Panc1 (cell line): ENCODE measurements around the gene KIF26B. TPM values are rescaled to one million over a fixed set of nuclear protein-coding genes. Genes with fewer than 3 reads are reported as not detected.

ENCODE experiments used
- ATAC-seq: fragments of 200-7000 bp; cut with Tn5 transposase; 2 replicates; pipeline ENCODE4 v1.9.1; 2020; ENCODE audit warnings: mild to moderate bottlenecking, moderate library complexity
- BruUV-seq: library from RNA; stranded (reverse); fragments of 400-500 nt; replicated peaks from 2 replicates; lab custom pipeline; 2021; lab: Mats Ljungman, UMichigan
- CTCF ChIA-PET: fragments of 300-600 bp; sonication (Branson Sonifier 250); formaldehyde crosslinking; loops from one replicate; lab custom pipeline; 2022; ENCODE audit warnings: antibody characterized with exemption; lab: Charles Lee
- POLR2A ChIA-PET: fragments of 300-600 bp; sonication (Branson Sonifier 250); formaldehyde crosslinking; loops from one replicate; lab custom pipeline; 2022; ENCODE audit warnings: antibody characterized with exemption; lab: Charles Lee
- DNase-seq: peaks from one replicate; pipeline ENCODE4 v3.0.0-alpha.2; 2010; ENCODE audit warnings: low read depth, low spot score
- H3K27ac ChIP-seq: 2 replicates; pipeline ENCODE4 v1.5.1; 2011; ENCODE audit warnings: mild to moderate bottlenecking, low read length, inconsistent platforms
- H3K27me3 ChIP-seq: fragments of 200-500 bp; sonication (Bioruptor generic); 2 replicates; pipeline ENCODE4 v1.6.0; 2014; ENCODE audit warnings: low read length, inconsistent platforms; ENCODE audit not compliant: control insufficient read depth, insufficient read depth
- H3K36me3 ChIP-seq: fragments of 200-500 bp; sonication (Bioruptor generic); 2 replicates; pipeline ENCODE4 v1.5.1; 2014; ENCODE audit warnings: inconsistent platforms, mild to moderate bottlenecking, low read length, moderate library complexity; ENCODE audit not compliant: control insufficient read depth, insufficient read depth
- H3K4me1 ChIP-seq: 2 replicates; pipeline ENCODE4 v1.5.1; 2011; ENCODE audit warnings: inconsistent platforms, mild to moderate bottlenecking, low read length, moderate library complexity; ENCODE audit not compliant: control insufficient read depth, insufficient read depth
- H3K4me3 ChIP-seq, 2 experiments: 2 replicates each; pipeline ENCODE4 v1.5.1; 2011 to 2012; ENCODE audit warnings: low read depth in 2 of 2, low read length in 2 of 2, mild to moderate bottlenecking in 2 of 2, inconsistent platforms in 1 of 2, moderate library complexity in 1 of 2
- H3K9me3 ChIP-seq: fragments of 200-500 bp; sonication (Bioruptor generic); 2 replicates; pipeline ENCODE4 v1.5.1; 2014; ENCODE audit warnings: low read depth, mild to moderate bottlenecking, inconsistent platforms, low read length, moderate library complexity; ENCODE audit not compliant: control insufficient read depth, insufficient read depth
- POLR2AphosphoS5 ChIP-seq: IDR thresholded peaks from 2 replicates; pipeline ENCODE4 v1.6.1; 2012; ENCODE audit warnings: mild to moderate bottlenecking, low read depth, low read length, moderate library complexity
- SIN3A ChIP-seq: IDR thresholded peaks from 2 replicates; pipeline ENCODE4 v1.6.1; 2012; ENCODE audit warnings: low read depth, mild to moderate bottlenecking, low read length, moderate library complexity, borderline replicate concordance; ENCODE audit not compliant: insufficient read depth
- TCF7L2 ChIP-seq: IDR thresholded peaks from 2 replicates; pipeline ENCODE4 v1.6.1; 2011; ENCODE audit warnings: mild to moderate bottlenecking, low read depth, low read length, inconsistent platforms
- in situ Hi-C: cut with HindIII; loops from 2 replicates; pipeline ENCODE4 v1.10.0; 2016; ENCODE audit warnings: low sequenced_read_pairs, low pct_unique_long_range_greater_than_20kb
- intact Hi-C: fragments of 100-400 bp; cut with micrococcal nuclease; formaldehyde crosslinking; loops from one replicate; pipeline ENCODE4 v1.10.0; 2022; ENCODE audit not compliant: unreplicated experiment
- total RNA-seq: library from RNA; stranded (reverse); gene quantifications from one replicate; pipeline ENCODE4 v1.2.1, GENCODE V29; 2021; ENCODE audit not compliant: unreplicated experiment
- TF ChIP-seq, protein P1 (sequence below): fragments of 450-650 bp; IDR thresholded peaks from 2 replicates; pipeline ENCODE4 v1.5.1; 2017; ENCODE audit warnings: mild to moderate bottlenecking
- TF ChIP-seq, protein P2 (sequence below), 2 experiments: IDR thresholded peaks; 2 replicates each; pipeline ENCODE4 v1.6.1; 2011 to 2012; ENCODE audit warnings: low read depth in 2 of 2, control low read depth in 1 of 2, low read length in 1 of 2, mild to moderate bottlenecking in 1 of 2, moderate library complexity in 1 of 2; ENCODE audit not compliant: insufficient read depth in 1 of 2

The KIF26B gene
- total RNA-seq, 1 experiment from 2014 or later = 0.33 TPM

DNA sequence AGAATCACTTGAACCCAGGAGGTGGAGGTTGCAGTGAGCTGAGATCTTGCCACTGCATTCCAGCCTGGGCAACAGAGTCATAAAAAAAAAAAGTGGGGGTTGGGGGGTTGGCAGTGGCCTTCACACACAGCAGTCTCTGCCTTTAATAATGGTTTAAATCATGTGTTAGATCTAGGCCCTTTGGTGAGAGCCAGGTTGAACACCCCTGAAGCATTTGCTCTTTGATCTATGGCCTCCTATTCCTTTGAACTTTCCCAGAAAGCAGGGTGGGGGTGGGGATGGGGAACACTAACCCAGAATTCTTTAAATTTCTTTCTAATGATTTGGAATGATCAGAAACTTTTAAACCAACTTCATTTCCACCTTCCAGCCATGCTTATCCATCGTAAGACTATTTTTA is 313.0 kb downstream of the KIF26B start:
- no peak overlapping the region for H3K4me3 ChIP-seq
- ATAC-seq = no peak
- H3K9me3 ChIP-seq = no peaks in the 10 kb centered on the region
- H3K4me1 ChIP-seq = no peaks in the 10 kb centered on the region
- no peak for DNase-seq
- BruUV-seq = no TSS peak
- no peak for TF ChIP-seq POLR2AphosphoS5
- no peak for TF ChIP-seq SIN3A
- TF ChIP-seq, protein P1, sequence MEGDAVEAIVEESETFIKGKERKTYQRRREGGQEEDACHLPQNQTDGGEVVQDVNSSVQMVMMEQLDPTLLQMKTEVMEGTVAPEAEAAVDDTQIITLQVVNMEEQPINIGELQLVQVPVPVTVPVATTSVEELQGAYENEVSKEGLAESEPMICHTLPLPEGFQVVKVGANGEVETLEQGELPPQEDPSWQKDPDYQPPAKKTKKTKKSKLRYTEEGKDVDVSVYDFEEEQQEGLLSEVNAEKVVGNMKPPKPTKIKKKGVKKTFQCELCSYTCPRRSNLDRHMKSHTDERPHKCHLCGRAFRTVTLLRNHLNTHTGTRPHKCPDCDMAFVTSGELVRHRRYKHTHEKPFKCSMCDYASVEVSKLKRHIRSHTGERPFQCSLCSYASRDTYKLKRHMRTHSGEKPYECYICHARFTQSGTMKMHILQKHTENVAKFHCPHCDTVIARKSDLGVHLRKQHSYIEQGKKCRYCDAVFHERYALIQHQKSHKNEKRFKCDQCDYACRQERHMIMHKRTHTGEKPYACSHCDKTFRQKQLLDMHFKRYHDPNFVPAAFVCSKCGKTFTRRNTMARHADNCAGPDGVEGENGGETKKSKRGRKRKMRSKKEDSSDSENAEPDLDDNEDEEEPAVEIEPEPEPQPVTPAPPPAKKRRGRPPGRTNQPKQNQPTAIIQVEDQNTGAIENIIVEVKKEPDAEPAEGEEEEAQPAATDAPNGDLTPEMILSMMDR = no peak
- no peak for TF ChIP-seq TCF7L2
- TF ChIP-seq, protein P2, sequence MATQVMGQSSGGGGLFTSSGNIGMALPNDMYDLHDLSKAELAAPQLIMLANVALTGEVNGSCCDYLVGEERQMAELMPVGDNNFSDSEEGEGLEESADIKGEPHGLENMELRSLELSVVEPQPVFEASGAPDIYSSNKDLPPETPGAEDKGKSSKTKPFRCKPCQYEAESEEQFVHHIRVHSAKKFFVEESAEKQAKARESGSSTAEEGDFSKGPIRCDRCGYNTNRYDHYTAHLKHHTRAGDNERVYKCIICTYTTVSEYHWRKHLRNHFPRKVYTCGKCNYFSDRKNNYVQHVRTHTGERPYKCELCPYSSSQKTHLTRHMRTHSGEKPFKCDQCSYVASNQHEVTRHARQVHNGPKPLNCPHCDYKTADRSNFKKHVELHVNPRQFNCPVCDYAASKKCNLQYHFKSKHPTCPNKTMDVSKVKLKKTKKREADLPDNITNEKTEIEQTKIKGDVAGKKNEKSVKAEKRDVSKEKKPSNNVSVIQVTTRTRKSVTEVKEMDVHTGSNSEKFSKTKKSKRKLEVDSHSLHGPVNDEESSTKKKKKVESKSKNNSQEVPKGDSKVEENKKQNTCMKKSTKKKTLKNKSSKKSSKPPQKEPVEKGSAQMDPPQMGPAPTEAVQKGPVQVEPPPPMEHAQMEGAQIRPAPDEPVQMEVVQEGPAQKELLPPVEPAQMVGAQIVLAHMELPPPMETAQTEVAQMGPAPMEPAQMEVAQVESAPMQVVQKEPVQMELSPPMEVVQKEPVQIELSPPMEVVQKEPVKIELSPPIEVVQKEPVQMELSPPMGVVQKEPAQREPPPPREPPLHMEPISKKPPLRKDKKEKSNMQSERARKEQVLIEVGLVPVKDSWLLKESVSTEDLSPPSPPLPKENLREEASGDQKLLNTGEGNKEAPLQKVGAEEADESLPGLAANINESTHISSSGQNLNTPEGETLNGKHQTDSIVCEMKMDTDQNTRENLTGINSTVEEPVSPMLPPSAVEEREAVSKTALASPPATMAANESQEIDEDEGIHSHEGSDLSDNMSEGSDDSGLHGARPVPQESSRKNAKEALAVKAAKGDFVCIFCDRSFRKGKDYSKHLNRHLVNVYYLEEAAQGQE (IDR thresholded peaks at IDR 0.05; ENCODE audit: insufficient read depth in 1 of 2, low read depth in 2 of 2, low read length in 1 of 2) = no peak
- in situ Hi-C loops = no loop called here
- POLR2A ChIA-PET = no interaction called here
- no peaks in the 10 kb centered on the region; the same call in none of the 2 replicates for H3K27me3 ChIP-seq
- CTCF ChIA-PET = no interaction called here
- intact Hi-C loops = no loop called here
- no peak overlapping the region for H3K27ac ChIP-seq
- H3K36me3 ChIP-seq = no peaks in the 10 kb centered on the region

DNA sequence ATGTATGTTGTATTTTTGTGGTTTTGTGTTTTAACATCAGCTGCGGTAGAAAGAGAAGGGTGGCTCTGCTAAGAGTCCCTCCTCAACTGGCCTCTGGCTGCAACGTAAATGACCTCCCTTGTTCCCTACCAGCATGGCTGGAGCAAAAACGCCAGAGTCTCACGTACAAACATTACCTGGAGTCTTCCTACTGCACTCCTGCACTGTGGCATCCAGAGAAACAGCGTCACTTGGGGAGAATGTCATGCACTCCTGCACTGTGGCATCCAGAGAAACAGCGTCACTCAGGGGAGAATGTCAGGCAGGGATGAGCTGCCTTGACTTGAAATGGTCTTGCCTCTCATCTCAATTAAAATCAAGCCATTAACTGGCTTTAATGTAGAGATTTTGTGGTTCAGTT is 314.2 kb downstream of the KIF26B start:
- Histone ChIP-seq H3K9me3 (no peaks in the 10 kb centered on the region), H3K27me3 (no peaks in the 10 kb centered on the region; the same call in 1 of the 2 replicates), H3K36me3 (no peaks in the 10 kb centered on the region), H3K27ac (no peak overlapping the region), H3K4me1 (no peaks in the 10 kb centered on the region), H3K4me3 (no peak overlapping the region)
- intact Hi-C loops = no loop called here
- TF ChIP-seq TCF7L2 = no peak
- TF ChIP-seq, protein P1 = no peak
- TF ChIP-seq SIN3A = no peak
- TF ChIP-seq, protein P2 (IDR thresholded peaks at IDR 0.05; ENCODE audit: insufficient read depth in 1 of 2, low read depth in 2 of 2, low read length in 1 of 2) = no peak
- no peak for TF ChIP-seq POLR2AphosphoS5
- BruUV-seq = no TSS peak
- ChIA-PET POLR2A (no interaction called here), CTCF (no interaction called here)
- in situ Hi-C loops = no loop called here
- ATAC-seq (no peak), DNase-seq (no peak)
